PC-3 (cell line): ENCODE data around the gene CABLES1. TPM values are rescaled to one million over a fixed set of nuclear protein-coding genes. Genes with fewer than 3 reads are reported as not detected.

Experiments
- ATAC-seq: fragments of 200-7000 bp; cut with Tn5 transposase; 2 replicates; pipeline ENCODE4 v1.9.1; 2020; ENCODE audit warnings: mild to moderate bottlenecking, moderate library complexity
- BruUV-seq: library from RNA; stranded (reverse); fragments of 400-500 nt; replicated peaks from 2 replicates; lab custom pipeline; 2021; lab: Mats Ljungman, UMichigan
- CTCF ChIA-PET: fragments of 300-600 bp; sonication (Branson Sonifier 250); formaldehyde crosslinking; loops from one replicate; lab custom pipeline; 2022; ENCODE audit warnings: antibody characterized with exemption; lab: Charles Lee
- POLR2A ChIA-PET: fragments of 300-600 bp; sonication (Branson Sonifier 250); formaldehyde crosslinking; loops from one replicate; lab custom pipeline; 2022; ENCODE audit warnings: antibody characterized with exemption; ENCODE audit not compliant: unreplicated experiment; lab: Charles Lee
- DNase-seq: peaks from one replicate; pipeline ENCODE4 v3.0.0-alpha.2; 2015
- H2AFZ ChIP-seq: fragments of 300-600 bp; sonication (generic); 2 replicates; pipeline ENCODE4 v1.6.0; 2016; ENCODE audit warnings: antibody characterized with exemption, low read length
- H3F3A ChIP-seq: fragments of 300-600 bp; sonication (generic); one replicate; pipeline ENCODE4 v1.6.0; 2017; ENCODE audit warnings: antibody characterized with exemption, low read length, control low read depth, mild to moderate bottlenecking; ENCODE audit not compliant: unreplicated experiment
- H3K27ac ChIP-seq: fragments of 300-600 bp; sonication (generic); 2 replicates; pipeline ENCODE4 v1.5.1; 2016; ENCODE audit warnings: mild to moderate bottlenecking, low read length
- H3K27me3 ChIP-seq: fragments of 300-600 bp; sonication (generic); 2 replicates; pipeline ENCODE4 v1.6.1; 2016; ENCODE audit warnings: low read length, mixed read lengths
- H3K36me3 ChIP-seq: fragments of 300-600 bp; sonication (generic); 2 replicates; pipeline ENCODE4 v1.6.1; 2016; ENCODE audit warnings: low read depth, mixed run types, low read length, mixed read lengths
- H3K4me1 ChIP-seq: fragments of 300-600 bp; sonication (generic); 2 replicates; pipeline ENCODE4 v1.5.1; 2016; ENCODE audit warnings: low read length; ENCODE audit not compliant: insufficient read depth
- H3K4me2 ChIP-seq: fragments of 300-600 bp; sonication (generic); 2 replicates; pipeline ENCODE4 v1.6.0; 2016; ENCODE audit warnings: low read length
- H3K4me3 ChIP-seq: fragments of 300-600 bp; sonication (generic); 2 replicates; pipeline ENCODE4 v1.5.1; 2016; ENCODE audit warnings: mild to moderate bottlenecking, low read length, mixed read lengths
- H3K79me2 ChIP-seq: fragments of 300-600 bp; sonication (generic); 2 replicates; pipeline ENCODE4 v1.6.1; 2017; ENCODE audit warnings: low read length, mixed read lengths
- H3K9ac ChIP-seq: fragments of 300-600 bp; sonication (generic); 2 replicates; pipeline ENCODE4 v1.6.0; 2016; ENCODE audit warnings: mild to moderate bottlenecking, low read length
- H3K9me2 ChIP-seq: fragments of 300-600 bp; sonication (generic); replicated peaks from 2 replicates; pipeline ENCODE4 v1.6.1; 2016; ENCODE audit warnings: mixed run types, low read length, mixed read lengths
- H3K9me3 ChIP-seq: fragments of 300-600 bp; sonication (generic); 2 replicates; pipeline ENCODE4 v1.6.1; 2016; ENCODE audit warnings: low read length, mixed read lengths
- H4K20me1 ChIP-seq: fragments of 300-600 bp; sonication (generic); 2 replicates; pipeline ENCODE4 v1.6.1; 2016; ENCODE audit warnings: low read length, mixed read lengths
- EZH2 ChIP-seq: fragments of 300-600 bp; sonication (generic); IDR thresholded peaks from one replicate; pipeline ENCODE4 v1.6.1; 2017; ENCODE audit warnings: antibody characterized with exemption, mild to moderate bottlenecking, low read length; ENCODE audit not compliant: unreplicated experiment
- EZH2phosphoT487 ChIP-seq: fragments of 300-600 bp; sonication (generic); IDR thresholded peaks from 2 replicates; pipeline ENCODE4 v1.6.1; 2018; ENCODE audit warnings: mild to moderate bottlenecking, antibody characterized with exemption, low read length, borderline replicate concordance
- intact Hi-C: fragments of 100-400 bp; cut with micrococcal nuclease; formaldehyde crosslinking; loops from 2 replicates; pipeline ENCODE4 v1.9.0; 2023
- total RNA-seq: library from RNA; depleted of rRNA; stranded (reverse); fragments of >200 nt; gene quantifications from 2 replicates; pipeline ENCODE4 v1.2.3, GENCODE V29; 2014
- TF ChIP-seq, protein P1 (sequence below): fragments of 300-600 bp; sonication (generic); conservative IDR thresholded peaks from 2 replicates; pipeline ENCODE4 v1.5.1; 2017; ENCODE audit warnings: antibody characterized with exemption, low read depth, mild to moderate bottlenecking, low read length

Gene CABLES1
- total RNA-seq, 1 experiment from 2014 or later, result 18.6 TPM

- Histone ChIP-seq H3K9ac (no peak overlapping the region), H3K27ac (no peak overlapping the region), H3K4me1 (no peaks in the 10 kb centered on the region), H3K36me3 (no peaks in the 10 kb centered on the region), H3K27me3 (no peaks in the 10 kb centered on the region), H4K20me1 (no peaks in the 10 kb centered on the region), H3K79me2 (no peaks in the 10 kb centered on the region), H3F3A (no peaks in the 10 kb centered on the region), H3K9me3 (no peaks in the 10 kb centered on the region), H3K9me2 (no peaks in the 10 kb centered on the region), H2AFZ (no peak overlapping the region), H3K4me3 (no peak overlapping the region), H3K4me2 (no peak overlapping the region)
- ATAC-seq, result no peak
- POLR2A ChIA-PET, result no interaction called here
- TF ChIP-seq, protein P1, sequence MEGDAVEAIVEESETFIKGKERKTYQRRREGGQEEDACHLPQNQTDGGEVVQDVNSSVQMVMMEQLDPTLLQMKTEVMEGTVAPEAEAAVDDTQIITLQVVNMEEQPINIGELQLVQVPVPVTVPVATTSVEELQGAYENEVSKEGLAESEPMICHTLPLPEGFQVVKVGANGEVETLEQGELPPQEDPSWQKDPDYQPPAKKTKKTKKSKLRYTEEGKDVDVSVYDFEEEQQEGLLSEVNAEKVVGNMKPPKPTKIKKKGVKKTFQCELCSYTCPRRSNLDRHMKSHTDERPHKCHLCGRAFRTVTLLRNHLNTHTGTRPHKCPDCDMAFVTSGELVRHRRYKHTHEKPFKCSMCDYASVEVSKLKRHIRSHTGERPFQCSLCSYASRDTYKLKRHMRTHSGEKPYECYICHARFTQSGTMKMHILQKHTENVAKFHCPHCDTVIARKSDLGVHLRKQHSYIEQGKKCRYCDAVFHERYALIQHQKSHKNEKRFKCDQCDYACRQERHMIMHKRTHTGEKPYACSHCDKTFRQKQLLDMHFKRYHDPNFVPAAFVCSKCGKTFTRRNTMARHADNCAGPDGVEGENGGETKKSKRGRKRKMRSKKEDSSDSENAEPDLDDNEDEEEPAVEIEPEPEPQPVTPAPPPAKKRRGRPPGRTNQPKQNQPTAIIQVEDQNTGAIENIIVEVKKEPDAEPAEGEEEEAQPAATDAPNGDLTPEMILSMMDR, result no peak
- no peak for TF ChIP-seq EZH2
- no peak for TF ChIP-seq EZH2phosphoT487
- no TSS peak for BruUV-seq
- DNase-seq, result no peak
- CTCF ChIA-PET, result no interaction called here
- intact Hi-C loops, result no loop called here
Measured at GRCh38 chr18:23178201-23178600, 42.9 kb downstream of the CABLES1 start.

- ChIA-PET POLR2A (no interaction called here), CTCF (interaction anchor here (0.6 kb wide), 1 partner anchor 62 kb away, joined by 4 read pairs; no protein-coding TSS in a partner anchor)
- BruUV-seq, result no TSS peak
- no peak overlapping the region for H3K27ac ChIP-seq
- H3F3A ChIP-seq, result no peaks in the 10 kb centered on the region
- intact Hi-C loops, result no loop called here
- no peak for DNase-seq
- H3K4me3 ChIP-seq, result no peak overlapping the region
- H3K27me3 ChIP-seq, result no peaks in the 10 kb centered on the region
- no peak overlapping the region for H2AFZ ChIP-seq
- no peaks in the 10 kb centered on the region for H3K36me3 ChIP-seq
- H3K79me2 ChIP-seq, result no peaks in the 10 kb centered on the region
- no peaks in the 10 kb centered on the region for H3K9me3 ChIP-seq
- peak; percentile 63 for ATAC-seq
- no peak overlapping the region for H3K9ac ChIP-seq
- H3K4me1 ChIP-seq, result no peaks in the 10 kb centered on the region
- no peaks in the 10 kb centered on the region for H3K9me2 ChIP-seq
- H4K20me1 ChIP-seq, result no peaks in the 10 kb centered on the region
- no peak overlapping the region for H3K4me2 ChIP-seq
- TF ChIP-seq, protein P1, result no peak
- TF ChIP-seq EZH2 (no peak), EZH2phosphoT487 (no peak)
Measured at GRCh38 chr18:23178661-23179081, 43.4 kb downstream of the CABLES1 start.

DNA sequence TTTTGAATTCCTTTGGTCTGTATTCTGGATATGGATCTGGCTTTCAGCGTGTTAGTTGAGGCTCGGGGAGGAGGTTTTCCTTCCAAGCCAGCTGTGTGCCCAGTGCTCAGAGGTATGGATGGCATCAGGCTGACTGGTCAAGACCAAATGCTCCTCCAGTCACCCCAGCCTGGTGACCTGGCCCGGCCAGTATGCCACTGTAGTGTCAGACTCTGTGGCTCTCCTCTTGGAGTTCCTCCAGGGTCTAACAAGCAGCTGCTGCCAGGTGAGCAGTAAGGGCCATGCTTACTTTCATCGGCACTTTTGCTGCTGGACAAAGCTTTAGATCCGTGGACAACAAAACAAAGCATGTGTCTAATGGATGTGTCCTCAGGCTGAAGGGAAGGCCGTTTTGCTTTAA is 44.1 kb downstream of the CABLES1 start:
- DNase-seq (no peak), ATAC-seq (no peak)
- Histone ChIP-seq H3K27me3 (no peaks in the 10 kb centered on the region), H3F3A (no peaks in the 10 kb centered on the region), H3K4me1 (no peaks in the 10 kb centered on the region), H3K27ac (no peak overlapping the region), H2AFZ (no peak overlapping the region), H3K9ac (no peak overlapping the region), H3K36me3 (no peaks in the 10 kb centered on the region), H3K79me2 (no peaks in the 10 kb centered on the region), H3K9me2 (no peaks in the 10 kb centered on the region), H4K20me1 (no peaks in the 10 kb centered on the region), H3K4me2 (no peak overlapping the region), H3K4me3 (no peak overlapping the region), H3K9me3 (no peaks in the 10 kb centered on the region)
- intact Hi-C loops, result no loop called here
- TF ChIP-seq EZH2phosphoT487 (no peak), EZH2 (no peak)
- TF ChIP-seq, protein P1, result no peak
- ChIA-PET POLR2A (no interaction called here), CTCF (no interaction called here)
- BruUV-seq, result no TSS peak
